ENCODE measurements around the gene SNX19. TPM values are rescaled to one million over a fixed set of nuclear protein-coding genes. Genes with fewer than 3 reads are reported as not detected.

Gene SNX19, protein sequence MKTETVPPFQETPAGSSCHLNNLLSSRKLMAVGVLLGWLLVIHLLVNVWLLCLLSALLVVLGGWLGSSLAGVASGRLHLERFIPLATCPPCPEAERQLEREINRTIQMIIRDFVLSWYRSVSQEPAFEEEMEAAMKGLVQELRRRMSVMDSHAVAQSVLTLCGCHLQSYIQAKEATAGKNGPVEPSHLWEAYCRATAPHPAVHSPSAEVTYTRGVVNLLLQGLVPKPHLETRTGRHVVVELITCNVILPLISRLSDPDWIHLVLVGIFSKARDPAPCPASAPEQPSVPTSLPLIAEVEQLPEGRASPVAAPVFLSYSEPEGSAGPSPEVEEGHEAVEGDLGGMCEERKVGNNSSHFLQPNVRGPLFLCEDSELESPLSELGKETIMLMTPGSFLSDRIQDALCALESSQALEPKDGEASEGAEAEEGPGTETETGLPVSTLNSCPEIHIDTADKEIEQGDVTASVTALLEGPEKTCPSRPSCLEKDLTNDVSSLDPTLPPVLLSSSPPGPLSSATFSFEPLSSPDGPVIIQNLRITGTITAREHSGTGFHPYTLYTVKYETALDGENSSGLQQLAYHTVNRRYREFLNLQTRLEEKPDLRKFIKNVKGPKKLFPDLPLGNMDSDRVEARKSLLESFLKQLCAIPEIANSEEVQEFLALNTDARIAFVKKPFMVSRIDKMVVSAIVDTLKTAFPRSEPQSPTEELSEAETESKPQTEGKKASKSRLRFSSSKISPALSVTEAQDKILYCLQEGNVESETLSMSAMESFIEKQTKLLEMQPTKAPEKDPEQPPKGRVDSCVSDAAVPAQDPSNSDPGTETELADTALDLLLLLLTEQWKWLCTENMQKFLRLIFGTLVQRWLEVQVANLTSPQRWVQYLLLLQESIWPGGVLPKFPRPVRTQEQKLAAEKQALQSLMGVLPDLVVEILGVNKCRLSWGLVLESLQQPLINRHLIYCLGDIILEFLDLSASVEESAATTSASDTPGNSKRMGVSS
- 34.9 and 109 TPM in 2 replicates for total RNA-seq

DNA sequence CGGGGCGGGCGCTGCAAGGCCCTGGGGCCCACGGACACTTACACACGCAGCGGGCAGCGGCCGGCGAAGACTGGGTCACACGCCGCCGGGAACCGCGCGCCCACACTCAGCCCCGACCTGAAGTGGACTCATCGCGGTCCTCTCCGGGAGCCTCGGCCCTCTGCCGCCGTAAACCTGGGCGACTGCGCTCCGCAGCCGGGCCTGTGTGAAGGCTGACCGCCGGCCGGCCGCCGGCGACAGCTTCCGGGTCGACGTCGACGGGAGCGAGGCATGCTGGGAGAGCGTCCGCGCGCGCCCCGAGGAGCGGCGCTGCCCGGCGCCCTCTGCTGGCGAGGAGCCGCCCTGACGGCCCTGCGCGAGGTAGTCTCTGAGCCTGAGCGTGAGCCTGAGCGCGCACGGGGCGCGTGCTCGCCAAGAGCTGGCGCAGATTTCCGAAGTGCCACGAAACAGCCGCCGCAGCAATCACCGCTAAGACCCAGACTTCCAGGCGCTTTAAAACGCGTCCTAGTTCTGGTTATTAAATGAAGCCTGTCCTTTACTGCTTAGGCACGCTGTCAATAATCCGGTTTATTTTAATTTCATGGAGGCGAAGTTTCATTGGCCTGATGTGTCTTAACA is at the start of gene SNX19:
Gene SNX19 (minus strand): TSS at position 242 of the 618 bp plus-strand sequence. CDS start 540 bp downstream, outside the sequence.

